GM12891 (cell line): ENCODE data around the gene AVPR2.

Experiments used
- POLR2A ChIP-seq: IDR thresholded peaks from 2 replicates; pipeline ENCODE4 v1.6.1; 2011; ENCODE audit warnings: low read depth, low read length, control low read depth
- POLR2AphosphoS5 ChIP-seq: IDR thresholded peaks from 2 replicates; pipeline ENCODE4 v1.6.1; 2011; ENCODE audit warnings: low read depth, low read length, control low read depth
- POU2F2 ChIP-seq: IDR thresholded peaks from 2 replicates; pipeline ENCODE4 v1.6.1; 2011; ENCODE audit warnings: low read depth, mild to moderate bottlenecking, control low read depth, low read length, moderate library complexity
- TAF1 ChIP-seq: IDR thresholded peaks from 2 replicates; pipeline ENCODE4 v1.6.1; 2011; ENCODE audit warnings: low read depth, low read length, control low read depth

GRCh38 chrX:153927672-153927921, 23.1 kb downstream of the AVPR2 start:
- no peak; the same call in 1 of the 2 replicates for TF ChIP-seq POLR2A
- TF ChIP-seq POLR2AphosphoS5: no peak
- no peak for TF ChIP-seq POU2F2
- TF ChIP-seq TAF1: no peak; the same call in 1 of the 2 replicates
